SK-N-SH treated with all-trans-retinoic acid at 6 μM for 48 hours (cell line): ENCODE data around the gene ADAM30.

Experiments
- ARNTL ChIP-seq: fragments of 450-650 bp; formaldehyde crosslinking; IDR thresholded peaks from 2 replicates; pipeline ENCODE4 v1.5.0; 2020; ENCODE audit warnings: low read depth, mild to moderate bottlenecking, moderate library complexity, borderline replicate concordance
- BACH2 ChIP-seq: fragments of 250-450 bp; sonication (Bioruptor Pico); IDR thresholded peaks from 2 replicates; pipeline ENCODE4 v1.9.0; 2021; ENCODE audit warnings: mild to moderate bottlenecking, borderline replicate concordance
- ESRRG ChIP-seq: fragments of 250-450 bp; sonication (Bioruptor Pico); IDR thresholded peaks from 2 replicates; pipeline ENCODE4 v1.6.1; 2021; ENCODE audit warnings: mild to moderate bottlenecking
- ZFP3 ChIP-seq: fragments of 250-450 bp; sonication (Bioruptor Pico); IDR thresholded peaks from 2 replicates; pipeline ENCODE4 v1.5.0; 2020; ENCODE audit warnings: mild to moderate bottlenecking, moderate library complexity
- TF ChIP-seq, protein P1 (sequence below): fragments of 250-450 bp; sonication (Bioruptor Pico); IDR thresholded peaks from 2 replicates; pipeline ENCODE4 v1.5.1; 2020; ENCODE audit warnings: low read depth, mild to moderate bottlenecking, moderate library complexity
- TF ChIP-seq, protein P2 (sequence below): fragments of 250-450 bp; sonication (Bioruptor Pico); IDR thresholded peaks from 2 replicates; pipeline ENCODE4 v1.8.0; 2020; ENCODE audit warnings: mild to moderate bottlenecking, moderate library complexity, borderline replicate concordance
- TF ChIP-seq, protein P3 (sequence below): fragments of 250-450 bp; sonication (Bioruptor Pico); IDR thresholded peaks from 2 replicates; pipeline ENCODE4 v1.5.0; 2020; ENCODE audit warnings: mild to moderate bottlenecking, moderate library complexity
- TF ChIP-seq, protein P4 (sequence below): fragments of 250-450 bp; sonication (Bioruptor Pico); IDR thresholded peaks from 2 replicates; pipeline ENCODE4 v1.8.0; 2021; ENCODE audit warnings: low read depth, mild to moderate bottlenecking, moderate library complexity, borderline replicate concordance

DNA sequence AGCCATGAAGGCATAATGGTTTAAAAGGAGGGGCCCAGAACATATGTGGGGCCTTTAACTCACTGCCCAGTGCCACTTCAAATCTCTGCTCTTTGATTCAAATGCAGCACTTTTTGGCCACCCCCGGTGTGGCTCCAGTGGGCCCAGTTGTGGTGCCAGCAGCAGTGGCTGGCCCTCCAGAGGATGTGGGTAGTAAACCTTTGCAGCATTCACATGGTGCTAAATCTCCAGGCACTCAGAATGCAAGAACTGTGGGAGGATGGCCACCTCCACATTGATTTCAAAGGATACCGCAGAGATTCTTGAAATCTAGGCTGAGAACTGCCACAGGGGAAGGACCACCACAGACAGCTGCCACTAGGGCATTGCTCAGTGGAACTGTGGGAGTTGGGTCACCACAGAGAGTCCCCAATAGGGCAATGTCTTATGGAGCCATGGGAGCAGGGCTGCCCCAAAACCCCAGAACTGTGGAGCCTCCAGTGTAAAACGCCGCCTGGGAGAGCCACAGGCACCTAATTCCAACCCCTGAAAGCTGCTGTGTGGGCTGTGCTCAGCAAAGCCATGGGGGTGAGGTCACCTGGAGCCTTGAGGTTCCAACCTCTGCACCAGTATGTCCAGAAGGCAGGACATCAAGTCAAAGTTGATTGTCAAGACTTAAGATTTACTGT lies 6.6 kb upstream of the ADAM30 start:
- TF ChIP-seq, protein P1, sequence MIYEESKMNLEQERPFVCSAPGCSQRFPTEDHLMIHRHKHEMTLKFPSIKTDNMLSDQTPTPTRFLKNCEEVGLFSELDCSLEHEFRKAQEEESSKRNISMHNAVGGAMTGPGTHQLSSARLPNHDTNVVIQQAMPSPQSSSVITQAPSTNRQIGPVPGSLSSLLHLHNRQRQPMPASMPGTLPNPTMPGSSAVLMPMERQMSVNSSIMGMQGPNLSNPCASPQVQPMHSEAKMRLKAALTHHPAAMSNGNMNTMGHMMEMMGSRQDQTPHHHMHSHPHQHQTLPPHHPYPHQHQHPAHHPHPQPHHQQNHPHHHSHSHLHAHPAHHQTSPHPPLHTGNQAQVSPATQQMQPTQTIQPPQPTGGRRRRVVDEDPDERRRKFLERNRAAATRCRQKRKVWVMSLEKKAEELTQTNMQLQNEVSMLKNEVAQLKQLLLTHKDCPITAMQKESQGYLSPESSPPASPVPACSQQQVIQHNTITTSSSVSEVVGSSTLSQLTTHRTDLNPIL (CRISPR knock-in tag): no peak
- TF ChIP-seq, protein P2, sequence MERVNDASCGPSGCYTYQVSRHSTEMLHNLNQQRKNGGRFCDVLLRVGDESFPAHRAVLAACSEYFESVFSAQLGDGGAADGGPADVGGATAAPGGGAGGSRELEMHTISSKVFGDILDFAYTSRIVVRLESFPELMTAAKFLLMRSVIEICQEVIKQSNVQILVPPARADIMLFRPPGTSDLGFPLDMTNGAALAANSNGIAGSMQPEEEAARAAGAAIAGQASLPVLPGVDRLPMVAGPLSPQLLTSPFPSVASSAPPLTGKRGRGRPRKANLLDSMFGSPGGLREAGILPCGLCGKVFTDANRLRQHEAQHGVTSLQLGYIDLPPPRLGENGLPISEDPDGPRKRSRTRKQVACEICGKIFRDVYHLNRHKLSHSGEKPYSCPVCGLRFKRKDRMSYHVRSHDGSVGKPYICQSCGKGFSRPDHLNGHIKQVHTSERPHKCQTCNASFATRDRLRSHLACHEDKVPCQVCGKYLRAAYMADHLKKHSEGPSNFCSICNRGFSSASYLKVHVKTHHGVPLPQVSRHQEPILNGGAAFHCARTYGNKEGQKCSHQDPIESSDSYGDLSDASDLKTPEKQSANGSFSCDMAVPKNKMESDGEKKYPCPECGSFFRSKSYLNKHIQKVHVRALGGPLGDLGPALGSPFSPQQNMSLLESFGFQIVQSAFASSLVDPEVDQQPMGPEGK (CRISPR knock-in tag): no peak
- TF ChIP-seq, protein P3, sequence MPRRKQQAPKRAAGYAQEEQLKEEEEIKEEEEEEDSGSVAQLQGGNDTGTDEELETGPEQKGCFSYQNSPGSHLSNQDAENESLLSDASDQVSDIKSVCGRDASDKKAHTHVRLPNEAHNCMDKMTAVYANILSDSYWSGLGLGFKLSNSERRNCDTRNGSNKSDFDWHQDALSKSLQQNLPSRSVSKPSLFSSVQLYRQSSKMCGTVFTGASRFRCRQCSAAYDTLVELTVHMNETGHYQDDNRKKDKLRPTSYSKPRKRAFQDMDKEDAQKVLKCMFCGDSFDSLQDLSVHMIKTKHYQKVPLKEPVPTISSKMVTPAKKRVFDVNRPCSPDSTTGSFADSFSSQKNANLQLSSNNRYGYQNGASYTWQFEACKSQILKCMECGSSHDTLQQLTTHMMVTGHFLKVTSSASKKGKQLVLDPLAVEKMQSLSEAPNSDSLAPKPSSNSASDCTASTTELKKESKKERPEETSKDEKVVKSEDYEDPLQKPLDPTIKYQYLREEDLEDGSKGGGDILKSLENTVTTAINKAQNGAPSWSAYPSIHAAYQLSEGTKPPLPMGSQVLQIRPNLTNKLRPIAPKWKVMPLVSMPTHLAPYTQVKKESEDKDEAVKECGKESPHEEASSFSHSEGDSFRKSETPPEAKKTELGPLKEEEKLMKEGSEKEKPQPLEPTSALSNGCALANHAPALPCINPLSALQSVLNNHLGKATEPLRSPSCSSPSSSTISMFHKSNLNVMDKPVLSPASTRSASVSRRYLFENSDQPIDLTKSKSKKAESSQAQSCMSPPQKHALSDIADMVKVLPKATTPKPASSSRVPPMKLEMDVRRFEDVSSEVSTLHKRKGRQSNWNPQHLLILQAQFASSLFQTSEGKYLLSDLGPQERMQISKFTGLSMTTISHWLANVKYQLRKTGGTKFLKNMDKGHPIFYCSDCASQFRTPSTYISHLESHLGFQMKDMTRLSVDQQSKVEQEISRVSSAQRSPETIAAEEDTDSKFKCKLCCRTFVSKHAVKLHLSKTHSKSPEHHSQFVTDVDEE (CRISPR knock-in tag): no peak
- TF ChIP-seq, protein P4, sequence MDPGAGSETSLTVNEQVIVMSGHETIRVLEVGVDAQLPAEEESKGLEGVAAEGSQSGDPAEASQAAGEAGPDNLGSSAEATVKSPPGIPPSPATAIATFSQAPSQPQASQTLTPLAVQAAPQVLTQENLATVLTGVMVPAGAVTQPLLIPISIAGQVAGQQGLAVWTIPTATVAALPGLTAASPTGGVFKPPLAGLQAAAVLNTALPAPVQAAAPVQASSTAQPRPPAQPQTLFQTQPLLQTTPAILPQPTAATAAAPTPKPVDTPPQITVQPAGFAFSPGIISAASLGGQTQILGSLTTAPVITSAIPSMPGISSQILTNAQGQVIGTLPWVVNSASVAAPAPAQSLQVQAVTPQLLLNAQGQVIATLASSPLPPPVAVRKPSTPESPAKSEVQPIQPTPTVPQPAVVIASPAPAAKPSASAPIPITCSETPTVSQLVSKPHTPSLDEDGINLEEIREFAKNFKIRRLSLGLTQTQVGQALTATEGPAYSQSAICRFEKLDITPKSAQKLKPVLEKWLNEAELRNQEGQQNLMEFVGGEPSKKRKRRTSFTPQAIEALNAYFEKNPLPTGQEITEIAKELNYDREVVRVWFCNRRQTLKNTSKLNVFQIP: no peak
- TF ChIP-seq ARNTL (no peak), ZFP3 (CRISPR knock-in tag) (no peak), ESRRG (no peak), BACH2 (CRISPR knock-in tag) (no peak)
